GM19397 (cell line): ENCODE measurements around the gene CTPS2.
"Not testable (repeated sequence)": the region's sequence is repeated elsewhere in the genome, so short reads cannot be mapped to it uniquely, and the experiment has no call there.

ENCODE experiments used
- ATAC-seq: cut with Tn5 transposase; IDR thresholded peaks from one replicate; pipeline ENCODE4 v1.9.1; 2021; ENCODE audit warnings: mild to moderate bottlenecking, moderate library complexity; ENCODE audit not compliant: unreplicated experiment

Gene CTPS2

DNA sequence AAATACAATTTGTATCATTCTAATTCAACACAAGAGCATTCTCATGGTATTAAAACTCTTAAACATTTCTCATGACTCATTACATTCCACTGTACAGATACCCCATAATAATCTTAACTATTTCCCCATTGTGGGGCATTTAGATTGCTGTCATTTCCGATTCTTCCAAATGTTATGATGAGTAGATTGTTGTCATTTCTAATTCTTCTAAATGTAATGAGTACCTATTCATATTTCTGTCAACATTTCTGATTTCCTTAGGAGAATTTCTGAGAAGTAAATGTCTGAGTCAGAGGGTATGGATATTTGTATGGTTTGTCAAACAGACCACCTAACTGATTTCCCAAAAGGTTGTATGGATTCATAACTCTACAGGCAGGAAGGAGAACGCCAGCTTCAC, 54.2 kb downstream of the CTPS2 start:
- ATAC-seq: no peak

DNA sequence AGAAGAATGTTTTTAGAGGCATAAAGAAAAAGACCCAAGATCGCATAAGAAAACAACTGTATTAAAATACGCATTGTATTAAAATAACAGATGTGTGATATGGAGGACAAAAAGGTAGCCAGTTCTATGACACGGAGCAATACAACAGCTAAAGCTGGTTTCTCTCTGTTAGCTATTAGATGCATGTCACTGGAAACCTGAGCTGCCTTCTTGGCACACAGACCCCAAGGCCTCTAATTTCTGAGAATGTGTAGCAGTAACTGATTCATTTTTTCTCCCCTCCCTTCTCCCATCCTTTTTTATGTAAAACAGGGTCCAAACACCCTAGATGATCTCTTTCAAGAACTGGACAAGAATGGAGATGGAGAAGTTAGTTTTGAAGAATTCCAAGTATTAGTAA, 58.4 kb downstream of the CTPS2 start:
- no peak for ATAC-seq

DNA sequence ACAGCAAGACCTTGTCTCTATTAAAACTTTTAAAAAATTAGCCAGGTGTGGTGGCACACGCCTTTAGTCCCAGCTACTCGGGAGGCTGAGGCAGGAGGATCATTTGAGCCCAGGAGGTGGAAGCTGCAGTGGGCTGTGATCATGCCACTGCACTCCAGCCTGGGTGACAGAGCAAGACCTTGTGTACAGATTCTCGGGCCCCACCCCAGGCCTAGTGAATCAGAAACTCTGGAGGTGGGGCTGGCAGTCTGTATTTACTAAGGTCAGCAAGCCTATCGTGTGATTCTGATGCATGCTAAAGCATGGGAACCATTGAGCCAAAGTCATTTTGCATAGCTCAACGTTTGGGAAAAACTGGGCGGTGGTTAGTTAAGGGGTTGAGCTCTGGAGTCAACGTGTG, 59.0 kb downstream of the CTPS2 start:
- ATAC-seq: no peak

DNA sequence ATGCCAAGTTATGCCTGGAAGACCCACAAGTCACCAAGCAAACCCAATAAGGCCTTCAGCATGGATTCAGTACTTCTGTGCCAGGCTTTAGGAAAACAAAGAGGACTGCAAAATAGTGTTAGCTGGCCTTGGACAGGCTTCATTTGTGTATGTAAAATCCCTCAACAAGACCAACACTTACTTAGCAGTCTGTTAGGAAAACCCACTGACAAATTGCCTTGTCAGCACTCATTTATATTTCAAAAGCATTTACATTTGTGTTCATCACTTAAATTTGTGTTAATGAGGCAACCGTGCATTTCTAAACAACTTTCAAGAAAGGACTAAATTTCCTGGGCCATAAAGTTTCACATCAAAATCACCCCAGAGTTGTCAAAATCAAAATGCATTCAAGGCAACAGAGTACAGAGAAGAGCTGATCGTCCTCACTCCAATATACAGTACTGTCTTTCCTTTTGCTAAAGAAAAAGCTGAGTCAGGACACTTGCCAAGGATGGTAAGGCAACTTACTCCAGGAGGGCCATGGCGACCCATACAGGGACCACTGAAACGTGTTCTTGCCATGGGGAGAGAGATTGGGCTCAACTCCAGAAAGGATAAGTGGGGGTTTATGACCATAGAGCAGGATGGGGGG, 61.0 kb downstream of the CTPS2 start:
- no peak for ATAC-seq

DNA sequence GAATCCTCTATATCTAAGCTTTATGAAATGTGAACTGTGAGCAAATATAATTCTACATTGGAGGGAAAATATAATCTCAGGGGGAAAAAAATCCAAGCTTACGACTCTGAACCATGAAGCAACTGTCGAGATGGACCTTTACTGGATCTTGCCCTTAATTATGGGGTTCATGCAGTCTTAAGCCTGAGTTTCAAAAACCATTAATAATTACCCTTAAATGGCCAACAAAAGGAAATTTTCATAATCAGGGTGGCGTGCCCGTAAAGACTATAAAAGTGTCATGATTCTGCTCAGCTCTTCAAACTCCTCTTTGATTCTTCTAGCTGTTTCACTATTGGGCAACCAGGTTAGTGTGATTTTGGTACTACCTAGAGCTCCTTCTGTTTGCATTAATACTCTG, 62.6 kb downstream of the CTPS2 start, which contains the start of gene S100G:
S100G (plus strand) TSS at position 301 of the 400 bp plus-strand sequence. CDS start 849 bp downstream, outside the sequence.
- no peak for ATAC-seq

DNA sequence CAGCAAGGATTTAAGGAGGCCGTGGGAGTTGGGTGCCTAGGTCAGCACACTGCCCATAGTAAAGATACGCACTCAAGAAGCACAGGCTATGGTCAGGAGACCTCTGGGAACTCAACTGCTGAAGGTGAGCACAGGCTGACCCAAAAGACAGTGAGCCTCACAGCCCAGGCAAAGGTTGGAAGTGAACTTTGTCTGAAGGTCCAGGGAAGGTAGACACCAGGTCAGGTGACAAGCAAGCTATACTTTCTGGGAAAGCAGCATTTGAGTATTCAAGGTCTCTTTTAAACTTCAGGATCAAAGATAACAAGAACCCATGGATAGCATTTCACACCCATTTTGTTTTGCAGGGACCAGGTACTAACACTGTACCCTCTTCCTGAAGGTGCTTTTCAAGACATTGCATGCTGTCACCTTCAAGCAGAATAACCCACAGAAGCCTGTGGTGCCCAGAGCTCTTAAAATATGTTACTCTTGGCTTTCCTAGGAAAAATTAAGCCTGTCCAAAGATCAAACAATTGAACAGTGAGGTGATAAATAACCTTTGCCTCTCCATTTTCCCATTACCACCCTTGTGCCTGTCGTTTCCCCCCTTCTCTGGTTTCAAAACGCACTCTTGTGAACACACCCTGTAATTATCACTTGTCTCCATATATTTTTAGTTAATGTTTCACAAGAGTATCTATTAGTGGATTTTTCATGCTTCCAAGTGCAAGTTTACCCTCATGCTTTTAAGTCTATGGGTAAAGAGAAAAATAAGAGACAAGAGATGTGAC, 65.9 kb downstream of the CTPS2 start:
- no peak for ATAC-seq

DNA sequence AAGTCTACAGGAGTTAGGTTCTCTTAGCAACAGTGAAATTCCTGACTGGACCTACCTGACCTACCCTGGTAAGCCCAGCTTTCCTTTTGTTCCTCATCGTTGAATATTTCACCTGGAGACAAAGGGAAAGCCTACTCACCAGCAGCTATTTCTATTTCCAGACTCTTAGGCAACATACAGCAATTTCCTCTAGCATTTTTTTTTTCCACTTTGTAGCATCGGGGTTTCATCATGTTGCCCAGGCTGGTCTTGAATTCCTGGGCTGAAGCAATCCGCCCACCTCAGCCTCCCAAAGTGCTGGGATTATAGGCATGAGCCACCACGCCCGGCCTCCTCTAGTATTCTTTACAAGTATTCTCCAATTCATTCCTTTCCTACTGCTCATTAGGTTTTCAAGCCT, 69.3 kb downstream of the CTPS2 start:
- ATAC-seq: no peak

DNA sequence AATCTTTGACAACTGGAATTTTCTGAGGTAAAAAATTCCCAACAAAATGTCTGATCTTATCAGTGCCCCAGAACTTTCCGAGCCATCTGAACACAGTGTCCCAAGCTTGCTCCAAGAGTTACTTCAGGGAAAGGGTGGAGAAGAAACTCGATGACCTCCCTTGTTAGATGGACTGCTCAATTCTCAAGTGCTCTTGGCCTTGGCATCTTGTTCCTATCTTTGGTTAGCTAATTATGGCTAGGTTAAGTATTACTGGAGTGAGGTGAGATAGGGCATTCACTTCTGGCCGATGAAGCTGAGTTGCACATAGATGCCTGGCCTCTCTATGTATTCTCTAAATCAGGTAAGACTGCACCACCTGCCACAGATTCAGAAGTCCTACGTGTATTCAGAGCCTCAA, 71.6 kb downstream of the CTPS2 start:
- no peak for ATAC-seq

DNA sequence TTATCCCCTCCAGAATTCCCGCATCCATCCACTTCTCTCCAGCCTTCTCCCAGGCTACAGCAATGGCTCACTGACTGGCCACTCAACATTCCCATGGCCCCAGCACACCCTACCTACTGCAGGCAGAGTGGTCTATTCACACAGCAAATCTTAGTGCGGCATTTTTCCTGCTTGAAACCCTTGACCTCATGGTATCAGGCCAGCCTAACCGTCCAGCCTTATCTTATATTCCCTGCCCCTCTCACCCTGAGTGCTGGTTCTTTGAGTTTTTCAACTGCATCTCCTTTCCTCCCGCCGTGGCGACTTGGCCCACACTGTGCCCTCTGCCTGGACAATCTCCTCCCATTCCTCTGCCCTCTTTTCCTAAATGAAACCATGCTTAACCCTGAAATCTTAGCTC, 72.5 kb downstream of the CTPS2 start:
- ATAC-seq: no peak

DNA sequence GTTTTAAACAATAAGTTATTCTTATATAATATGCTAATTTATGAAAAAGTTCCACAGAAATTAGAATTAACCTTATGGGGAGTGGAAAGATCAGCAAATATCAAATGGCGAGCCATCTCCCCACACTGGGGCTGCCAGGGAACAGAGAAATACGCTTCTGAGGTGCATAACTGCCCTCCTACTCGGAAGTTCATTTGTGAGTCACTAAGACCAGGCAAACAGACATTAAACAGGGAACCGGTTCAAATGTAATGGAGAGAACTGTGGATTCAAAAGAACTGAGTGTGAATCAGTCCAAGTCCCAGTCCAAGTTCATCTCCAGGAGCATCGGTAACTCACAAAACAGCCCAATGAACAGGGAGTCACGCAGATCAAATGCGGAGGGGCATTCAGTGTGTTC, 73.9 kb downstream of the CTPS2 start:
- ATAC-seq: no peak

DNA sequence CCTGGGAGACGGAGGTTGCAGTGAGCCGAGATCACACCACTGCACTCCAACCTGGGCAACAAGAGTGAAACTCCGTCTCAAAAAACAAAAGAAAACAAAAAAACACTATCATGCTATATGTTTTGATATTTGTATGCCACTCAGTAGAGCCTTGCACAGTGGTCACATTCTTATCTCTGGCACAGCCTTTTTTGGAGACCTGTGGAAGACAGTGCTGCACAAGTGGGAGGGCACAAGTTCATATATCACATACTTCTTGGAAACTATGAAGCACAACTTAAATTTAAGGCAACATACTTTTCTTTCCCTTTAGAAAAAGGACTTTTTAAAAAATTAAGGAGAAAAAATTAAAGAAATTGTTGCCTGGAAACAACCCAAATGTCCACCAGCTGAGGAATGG, 76.9 kb downstream of the CTPS2 start:
- ATAC-seq: no peak

DNA sequence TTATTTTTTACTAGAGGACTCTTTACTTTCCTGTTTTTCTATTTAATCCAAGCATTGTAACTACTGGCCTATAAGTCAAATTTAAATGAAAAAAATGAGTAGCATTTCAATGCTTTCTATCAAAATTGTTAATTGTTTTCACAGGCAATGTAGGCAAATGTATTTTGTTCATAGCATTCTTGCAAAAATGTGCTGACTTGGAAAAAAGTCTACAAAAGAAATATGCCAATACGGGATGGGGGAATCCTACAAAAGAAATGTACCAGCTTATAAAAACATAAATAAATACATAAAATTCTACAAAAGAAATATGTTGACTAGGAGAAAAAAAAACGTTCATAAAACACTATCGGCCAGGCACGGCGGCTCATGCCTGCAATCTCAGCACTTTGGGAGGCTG, 77.4 kb downstream of the CTPS2 start:
- ATAC-seq: no peak

DNA sequence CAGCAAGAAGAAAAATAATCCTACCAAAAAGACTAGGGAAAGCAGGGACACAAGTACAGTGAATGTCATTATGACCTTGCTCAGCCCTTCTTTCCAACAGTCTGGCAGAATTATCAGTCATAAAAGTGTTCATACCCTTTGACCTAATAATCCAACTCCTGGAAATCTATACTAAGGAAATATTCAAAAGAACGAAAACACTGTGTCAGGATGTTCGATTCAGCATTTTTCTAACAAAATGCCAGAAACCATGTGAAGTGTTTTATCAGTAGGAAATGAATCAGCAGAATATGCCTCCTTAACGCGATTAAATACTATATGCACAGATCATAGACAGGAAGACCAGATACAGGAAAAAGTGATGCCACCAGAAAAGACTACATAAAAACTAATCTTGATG, 78.7 kb downstream of the CTPS2 start:
- ATAC-seq: no peak

DNA sequence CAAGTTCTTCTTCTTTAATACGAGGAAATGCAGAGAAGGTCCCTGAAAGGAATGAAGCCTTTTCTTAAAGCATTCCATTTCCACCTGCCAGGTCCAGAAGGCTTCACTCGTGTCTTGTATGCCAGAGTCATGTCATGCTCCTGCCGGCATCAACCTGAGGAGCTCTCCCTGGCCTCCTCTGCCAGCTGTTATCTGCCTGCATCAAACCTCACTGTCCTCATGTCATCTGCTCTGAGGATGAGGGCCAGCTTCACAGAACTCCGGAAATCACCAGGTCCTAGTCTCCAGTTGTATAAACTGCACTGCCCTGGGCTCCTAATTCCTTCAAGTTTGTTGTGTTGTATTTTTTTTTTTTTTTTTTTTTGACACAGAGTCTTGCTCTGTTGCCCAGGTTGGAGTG, 82.6 kb downstream of the CTPS2 start:
- no peak for ATAC-seq

DNA sequence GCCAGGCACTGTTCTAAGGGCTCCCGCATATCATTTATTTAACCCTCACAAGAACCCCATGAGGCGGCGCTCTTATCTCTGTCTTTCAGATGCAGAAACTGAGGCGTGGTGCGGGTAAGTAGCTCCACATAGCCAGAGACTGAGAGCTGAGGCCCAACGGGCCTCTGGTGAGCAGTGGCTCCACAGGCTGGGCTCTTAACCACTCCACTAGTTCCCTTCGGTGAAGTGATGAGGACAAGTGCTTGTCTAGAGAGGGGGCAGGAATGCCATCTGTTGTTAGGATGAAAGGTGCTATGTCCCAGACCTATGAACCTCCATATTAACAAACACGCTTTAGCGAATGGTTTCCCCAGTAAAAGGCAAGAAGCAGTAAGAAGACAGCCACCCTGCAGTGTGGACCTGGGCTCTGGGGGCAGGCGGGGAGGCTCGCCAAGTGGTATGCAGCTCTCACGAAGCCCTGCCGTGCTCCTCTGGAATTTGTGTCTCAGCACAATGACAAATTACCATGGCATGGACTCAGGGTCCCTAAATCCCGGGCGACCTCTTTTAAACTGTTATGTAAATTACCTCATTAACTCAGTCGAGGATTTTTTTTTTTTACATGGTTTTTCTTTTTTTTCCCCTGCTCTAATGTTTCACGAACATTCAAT, 83.4 kb downstream of the CTPS2 start:
- no peak for ATAC-seq

DNA sequence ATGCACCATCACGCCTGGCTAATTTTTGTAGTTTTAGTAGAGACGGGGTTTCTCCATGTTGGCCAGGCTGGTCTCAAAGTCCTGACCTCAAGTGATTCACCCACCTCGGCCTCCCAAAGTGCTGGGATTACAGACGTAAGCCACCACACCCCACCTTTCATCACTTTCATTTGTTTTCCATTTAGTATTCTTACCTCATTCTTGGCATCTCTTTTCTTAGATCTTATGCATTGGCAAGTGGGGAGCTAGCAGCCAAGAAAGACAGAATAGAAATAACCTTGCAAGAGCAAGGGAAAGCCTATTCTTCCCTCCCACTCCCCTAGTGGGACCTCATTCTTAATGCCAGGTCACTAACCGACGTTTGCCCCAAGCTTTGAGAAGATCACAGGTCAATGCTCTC, 84.0 kb downstream of the CTPS2 start:
- not testable (repeated sequence) for ATAC-seq

DNA sequence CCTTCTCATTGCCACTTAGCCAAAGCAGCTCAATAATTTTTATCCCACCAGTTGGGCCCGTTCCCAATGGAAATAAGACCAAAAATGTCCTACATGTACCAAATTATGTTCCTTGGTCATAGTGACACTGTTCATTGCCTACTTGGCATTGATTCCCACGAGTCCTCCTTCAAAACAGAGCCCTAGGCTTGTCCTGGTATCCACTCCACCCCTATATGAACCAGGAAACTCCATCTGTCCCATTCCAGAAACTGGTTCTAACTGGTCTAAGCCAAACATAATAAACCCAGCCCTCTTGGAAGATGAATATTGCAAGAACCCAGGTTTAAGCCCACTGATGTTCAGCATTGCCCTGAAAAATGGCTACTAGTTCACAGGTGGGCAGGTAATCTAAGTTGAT, 93.4 kb downstream of the CTPS2 start:
- no peak for ATAC-seq

DNA sequence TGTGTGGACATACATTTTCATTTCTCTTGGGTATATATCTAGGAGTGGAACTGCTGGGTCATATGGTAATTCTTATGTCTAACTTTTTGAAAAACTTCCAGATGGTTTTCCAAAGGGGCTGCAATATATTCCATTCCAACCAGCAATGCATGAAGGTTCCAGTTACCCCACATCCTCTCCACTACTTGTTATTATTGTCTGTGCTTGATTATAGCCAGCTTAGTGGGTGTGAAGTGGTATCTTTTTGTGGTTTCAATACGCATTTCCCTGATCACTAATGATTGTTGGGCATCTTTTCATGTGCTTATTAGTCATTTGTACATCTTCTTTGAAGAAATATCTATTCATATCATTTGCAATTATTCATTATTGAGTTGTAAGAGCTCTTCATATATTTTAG, 94.0 kb downstream of the CTPS2 start:
- no peak for ATAC-seq

DNA sequence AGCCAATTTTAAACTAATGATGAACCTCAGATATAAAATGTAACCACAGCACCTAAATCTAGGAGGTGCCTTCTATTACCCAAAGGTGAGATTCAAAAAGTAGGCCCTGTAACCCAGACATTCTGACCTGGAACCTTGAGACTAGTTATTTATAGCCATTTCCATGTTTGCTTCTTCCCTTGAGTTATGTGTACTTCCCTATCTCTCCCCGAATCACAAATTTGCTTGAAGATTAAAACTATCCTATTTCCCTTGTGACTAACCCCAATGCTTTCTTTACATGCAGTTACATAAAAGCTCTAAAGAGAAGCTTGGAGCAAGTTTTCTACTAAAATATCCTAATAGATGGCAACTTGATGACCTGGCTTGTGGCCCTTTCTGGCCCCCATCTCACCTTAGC, 95.1 kb downstream of the CTPS2 start:
- ATAC-seq: no peak

DNA sequence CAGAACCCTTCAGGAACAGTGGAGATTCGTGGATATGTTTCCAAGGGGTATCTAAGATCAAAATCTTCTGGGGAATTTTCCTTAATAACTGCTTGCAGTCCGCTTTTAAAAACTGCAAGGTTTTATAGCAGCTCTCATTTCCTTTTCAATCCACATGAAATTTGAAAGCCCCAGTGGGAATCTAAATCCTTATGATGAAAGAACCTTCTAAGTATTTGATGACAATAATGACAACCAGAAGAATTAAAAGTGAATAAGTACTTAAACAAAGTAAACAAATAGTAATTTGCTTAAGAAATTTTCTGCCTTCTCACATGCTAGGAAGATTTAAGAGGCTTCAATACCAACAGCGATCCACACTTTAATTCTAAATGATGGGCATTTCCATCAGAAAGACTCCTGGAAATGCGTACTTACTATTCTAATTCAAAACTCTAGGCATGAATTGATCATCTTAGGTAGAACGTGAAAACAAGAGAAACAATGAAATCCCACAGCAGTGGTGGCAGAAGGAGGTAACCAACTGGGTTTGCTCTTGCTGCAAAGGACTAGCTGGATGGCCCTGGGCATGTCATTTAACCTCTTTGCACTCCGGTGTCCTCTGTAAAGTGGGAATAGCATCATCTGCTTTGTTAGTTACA, 100.1 kb downstream of the CTPS2 start:
- ATAC-seq: no peak

DNA sequence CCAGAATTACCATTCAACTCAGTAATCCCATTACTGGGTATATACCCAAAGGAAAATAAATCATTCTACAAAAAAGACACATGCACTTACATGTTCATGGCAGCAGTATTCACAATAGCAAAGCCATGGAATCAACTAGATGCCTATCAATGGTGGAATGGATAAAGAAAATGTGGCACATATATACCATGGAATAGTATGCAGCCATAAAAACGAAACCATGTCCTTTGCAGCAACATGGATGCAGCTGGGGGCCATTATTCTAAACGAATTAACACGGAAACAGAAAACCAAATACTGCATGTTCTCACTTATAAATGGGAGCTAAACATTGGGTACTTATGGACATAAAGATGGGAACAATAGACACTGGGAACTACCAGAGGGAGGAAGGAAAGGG, 101.8 kb downstream of the CTPS2 start:
- not testable (repeated sequence) for ATAC-seq
